Neural cell (in vitro differentiated cells): Measurements from ENCODE around the gene ACACA.

ENCODE experiments used
- EP300 ChIP-seq: fragments of 450-650 bp; conservative IDR thresholded peaks from 2 replicates; pipeline ENCODE4 v1.6.1; 2014; ENCODE audit warnings: antibody characterized with exemption, mild to moderate bottlenecking, moderate library complexity; ENCODE audit not compliant: poor library complexity, severe bottlenecking
- EZH2 ChIP-seq: fragments of 200-600, 300-800 bp; shearing (Covaris generic), sonication (generic); IDR thresholded peaks from 2 replicates; pipeline ENCODE4 v1.6.1; 2014; ENCODE audit warnings: antibody characterized with exemption, low read length, borderline replicate concordance, mild to moderate bottlenecking; ENCODE audit not compliant: insufficient read depth, poor library complexity, severe bottlenecking
- MXI1 ChIP-seq: fragments of 450-650 bp; conservative IDR thresholded peaks from 2 replicates; pipeline ENCODE4 v1.6.1; 2014; ENCODE audit warnings: antibody characterized with exemption, mild to moderate bottlenecking; ENCODE audit not compliant: poor library complexity, severe bottlenecking
- POLR2AphosphoS5 ChIP-seq: IDR thresholded peaks from 2 replicates; pipeline ENCODE4 v1.6.1; 2012
- RAD21 ChIP-seq: fragments of 450-650 bp; conservative IDR thresholded peaks from 2 replicates; pipeline ENCODE4 v1.6.1; 2014; ENCODE audit warnings: antibody characterized with exemption, mild to moderate bottlenecking, moderate library complexity
- SMC3 ChIP-seq: fragments of 450-650 bp; conservative IDR thresholded peaks from 2 replicates; pipeline ENCODE4 v1.6.1; 2014; ENCODE audit warnings: antibody characterized with exemption, mild to moderate bottlenecking, moderate library complexity; ENCODE audit not compliant: poor library complexity
- TAF1 ChIP-seq: IDR thresholded peaks from 2 replicates; pipeline ENCODE4 v1.6.1; 2012; ENCODE audit warnings: low read depth
- TF ChIP-seq, protein P1 (sequence below): fragments of 450-650 bp; IDR thresholded peaks from 2 replicates; pipeline ENCODE4 v1.5.1; 2014; ENCODE audit warnings: antibody characterized with exemption, mild to moderate bottlenecking, moderate library complexity; ENCODE audit not compliant: poor library complexity, severe bottlenecking
- TF ChIP-seq, protein P2 (sequence below): IDR thresholded peaks from 2 replicates; pipeline ENCODE4 v1.6.1; 2012; ENCODE audit warnings: borderline replicate concordance

DNA sequence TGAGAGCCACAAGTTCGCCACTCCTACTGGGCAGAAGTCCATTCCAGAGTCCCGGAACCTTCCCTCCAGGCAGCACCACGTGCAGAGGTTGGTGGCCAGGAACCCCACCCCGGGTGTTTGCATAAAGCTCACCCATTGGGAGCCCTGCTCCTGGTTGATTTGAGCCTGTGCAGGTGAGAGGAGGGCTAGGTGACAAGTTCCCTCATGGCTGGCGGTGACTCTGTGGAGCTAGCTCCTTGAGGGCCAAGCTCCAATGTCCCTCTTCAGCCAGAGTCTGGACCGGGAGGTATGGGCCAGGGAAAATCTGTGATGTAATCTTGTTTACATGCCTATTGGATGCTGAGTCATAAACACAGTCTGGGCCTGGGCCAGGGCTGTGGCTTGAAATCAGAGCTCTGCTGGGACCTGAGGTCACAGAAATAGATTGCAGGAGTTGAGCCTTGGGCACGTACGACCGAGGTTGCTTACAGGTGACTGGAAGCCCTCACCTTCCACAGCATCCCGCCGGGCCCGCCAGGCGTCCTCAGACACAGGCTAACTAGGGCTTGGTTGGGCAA lies 339.0 kb downstream of the ACACA start:
- TF ChIP-seq EP300 (no peak), RAD21 (no peak), POLR2AphosphoS5 (no peak), EZH2 (no peak), SMC3 (no peak), TAF1 (no peak), MXI1 (no peak)
- TF ChIP-seq, protein P1, sequence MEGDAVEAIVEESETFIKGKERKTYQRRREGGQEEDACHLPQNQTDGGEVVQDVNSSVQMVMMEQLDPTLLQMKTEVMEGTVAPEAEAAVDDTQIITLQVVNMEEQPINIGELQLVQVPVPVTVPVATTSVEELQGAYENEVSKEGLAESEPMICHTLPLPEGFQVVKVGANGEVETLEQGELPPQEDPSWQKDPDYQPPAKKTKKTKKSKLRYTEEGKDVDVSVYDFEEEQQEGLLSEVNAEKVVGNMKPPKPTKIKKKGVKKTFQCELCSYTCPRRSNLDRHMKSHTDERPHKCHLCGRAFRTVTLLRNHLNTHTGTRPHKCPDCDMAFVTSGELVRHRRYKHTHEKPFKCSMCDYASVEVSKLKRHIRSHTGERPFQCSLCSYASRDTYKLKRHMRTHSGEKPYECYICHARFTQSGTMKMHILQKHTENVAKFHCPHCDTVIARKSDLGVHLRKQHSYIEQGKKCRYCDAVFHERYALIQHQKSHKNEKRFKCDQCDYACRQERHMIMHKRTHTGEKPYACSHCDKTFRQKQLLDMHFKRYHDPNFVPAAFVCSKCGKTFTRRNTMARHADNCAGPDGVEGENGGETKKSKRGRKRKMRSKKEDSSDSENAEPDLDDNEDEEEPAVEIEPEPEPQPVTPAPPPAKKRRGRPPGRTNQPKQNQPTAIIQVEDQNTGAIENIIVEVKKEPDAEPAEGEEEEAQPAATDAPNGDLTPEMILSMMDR: no peak
- TF ChIP-seq, protein P2, sequence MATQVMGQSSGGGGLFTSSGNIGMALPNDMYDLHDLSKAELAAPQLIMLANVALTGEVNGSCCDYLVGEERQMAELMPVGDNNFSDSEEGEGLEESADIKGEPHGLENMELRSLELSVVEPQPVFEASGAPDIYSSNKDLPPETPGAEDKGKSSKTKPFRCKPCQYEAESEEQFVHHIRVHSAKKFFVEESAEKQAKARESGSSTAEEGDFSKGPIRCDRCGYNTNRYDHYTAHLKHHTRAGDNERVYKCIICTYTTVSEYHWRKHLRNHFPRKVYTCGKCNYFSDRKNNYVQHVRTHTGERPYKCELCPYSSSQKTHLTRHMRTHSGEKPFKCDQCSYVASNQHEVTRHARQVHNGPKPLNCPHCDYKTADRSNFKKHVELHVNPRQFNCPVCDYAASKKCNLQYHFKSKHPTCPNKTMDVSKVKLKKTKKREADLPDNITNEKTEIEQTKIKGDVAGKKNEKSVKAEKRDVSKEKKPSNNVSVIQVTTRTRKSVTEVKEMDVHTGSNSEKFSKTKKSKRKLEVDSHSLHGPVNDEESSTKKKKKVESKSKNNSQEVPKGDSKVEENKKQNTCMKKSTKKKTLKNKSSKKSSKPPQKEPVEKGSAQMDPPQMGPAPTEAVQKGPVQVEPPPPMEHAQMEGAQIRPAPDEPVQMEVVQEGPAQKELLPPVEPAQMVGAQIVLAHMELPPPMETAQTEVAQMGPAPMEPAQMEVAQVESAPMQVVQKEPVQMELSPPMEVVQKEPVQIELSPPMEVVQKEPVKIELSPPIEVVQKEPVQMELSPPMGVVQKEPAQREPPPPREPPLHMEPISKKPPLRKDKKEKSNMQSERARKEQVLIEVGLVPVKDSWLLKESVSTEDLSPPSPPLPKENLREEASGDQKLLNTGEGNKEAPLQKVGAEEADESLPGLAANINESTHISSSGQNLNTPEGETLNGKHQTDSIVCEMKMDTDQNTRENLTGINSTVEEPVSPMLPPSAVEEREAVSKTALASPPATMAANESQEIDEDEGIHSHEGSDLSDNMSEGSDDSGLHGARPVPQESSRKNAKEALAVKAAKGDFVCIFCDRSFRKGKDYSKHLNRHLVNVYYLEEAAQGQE: no peak
